Breast epithelium (tissue), 3 donors: ENCODE results near the gene CACNA2D3.

Experiments used
- CTCF ChIP-seq, 3 donors: fragments of 450-650 bp; IDR thresholded peaks; one replicate each; pipeline ENCODE4 v1.5.1; 2016 to 2017; ENCODE audit warnings: antibody characterized with exemption in 3 of 3, mild to moderate bottlenecking in 3 of 3, moderate library complexity in 3 of 3
- POLR2A ChIP-seq: fragments of 450-650 bp; IDR thresholded peaks from one replicate; pipeline ENCODE4 v1.6.1; 2016; ENCODE audit warnings: antibody characterized with exemption, mild to moderate bottlenecking, moderate library complexity

GRCh38 chr3:54073386-54073785 lies 49.0 kb upstream of the CACNA2D3 start:
- TF ChIP-seq CTCF (IDR thresholded peaks at IDR 0.05) (no peak), POLR2A (no peak)
